Astrocyte (in vitro differentiated cells and primary cell): ENCODE measurements around the gene DNHD1. TPM values are rescaled to one million over a fixed set of nuclear protein-coding genes. Genes with fewer than 3 reads are reported as not detected.
A peak's percentile ranks its signal among the peaks of the same experiment; 100 is the strongest.

Experiments
- DNase-seq: peaks from one replicate; pipeline ENCODE4 v3.0.0-alpha.2; 2010; ENCODE audit warnings: low read depth
- FAIRE-seq: peaks from 2 replicates; lab custom pipeline; 2011; peaks lifted over from hg19 to GRCh38; lab: Jason Lieb, UNC
- H2AFZ ChIP-seq: 2 replicates; pipeline ENCODE4 v1.6.0; 2012; ENCODE audit warnings: low read depth, low read length, inconsistent platforms
- H3K27ac ChIP-seq: 2 replicates; pipeline ENCODE4 v1.5.1; 2011; ENCODE audit warnings: low read depth, low read length, inconsistent platforms
- H3K27me3 ChIP-seq: 2 replicates; pipeline ENCODE4 v1.6.0; 2011; ENCODE audit warnings: low read length, inconsistent platforms; ENCODE audit not compliant: insufficient read depth
- H3K36me3 ChIP-seq: 2 replicates; pipeline ENCODE4 v1.5.1; 2011; ENCODE audit warnings: low read length, inconsistent platforms; ENCODE audit not compliant: insufficient read depth
- H3K4me1 ChIP-seq: 2 replicates; pipeline ENCODE4 v1.5.1; 2011; ENCODE audit warnings: low read length, inconsistent platforms; ENCODE audit not compliant: insufficient read depth
- H3K4me2 ChIP-seq: 2 replicates; pipeline ENCODE4 v1.6.0; 2012; ENCODE audit warnings: low read length, inconsistent platforms
- H3K4me3 ChIP-seq: 2 replicates; pipeline ENCODE4 v1.5.1; 2011; ENCODE audit warnings: low read depth, mild to moderate bottlenecking, low read length, inconsistent platforms; ENCODE audit not compliant: insufficient read depth
- H3K79me2 ChIP-seq: 2 replicates; pipeline ENCODE4 v1.6.0; 2012; ENCODE audit warnings: mild to moderate bottlenecking, low read length, inconsistent platforms; ENCODE audit not compliant: insufficient read depth
- H3K9ac ChIP-seq: 2 replicates; pipeline ENCODE4 v1.6.0; 2012; ENCODE audit warnings: mild to moderate bottlenecking, low read length, inconsistent platforms
- H3K9me3 ChIP-seq: 2 replicates; pipeline ENCODE4 v1.5.1; 2012; ENCODE audit warnings: low read depth, mild to moderate bottlenecking, low read length, inconsistent platforms; ENCODE audit not compliant: insufficient read depth
- H4K20me1 ChIP-seq: 2 replicates; pipeline ENCODE4 v1.6.0; 2012; ENCODE audit warnings: low read length, inconsistent platforms; ENCODE audit not compliant: insufficient read depth
- H3K27ac Mint-ChIP-seq: one replicate; pipeline ENCODE4 v1.8.0; 2021; ENCODE audit warnings: mild to moderate bottlenecking, mixed read lengths; ENCODE audit not compliant: unreplicated experiment
- H3K27me3 Mint-ChIP-seq: one replicate; pipeline ENCODE4 v1.8.0; 2021; ENCODE audit warnings: low read depth, mixed read lengths; ENCODE audit not compliant: unreplicated experiment
- H3K36me3 Mint-ChIP-seq: one replicate; pipeline ENCODE4 v1.8.0; 2021; ENCODE audit warnings: low read depth, mixed read lengths; ENCODE audit not compliant: unreplicated experiment
- H3K4me1 Mint-ChIP-seq: one replicate; pipeline ENCODE4 v1.8.0; 2021; ENCODE audit warnings: low read depth, mixed read lengths; ENCODE audit not compliant: unreplicated experiment
- H3K4me3 Mint-ChIP-seq: one replicate; pipeline ENCODE4 v1.8.0; 2021; ENCODE audit warnings: mild to moderate bottlenecking, moderate library complexity, mixed read lengths; ENCODE audit not compliant: unreplicated experiment
- H3K9me3 Mint-ChIP-seq: one replicate; pipeline ENCODE4 v1.8.0; 2021; ENCODE audit warnings: mild to moderate bottlenecking, mixed read lengths; ENCODE audit not compliant: unreplicated experiment
- EZH2 ChIP-seq: IDR thresholded peaks from 2 replicates; pipeline ENCODE4 v1.6.1; 2012; ENCODE audit warnings: mild to moderate bottlenecking, low read length, inconsistent platforms; ENCODE audit not compliant: insufficient read depth
- total RNA-seq: library from RNA; stranded (reverse); gene quantifications from 2 replicates; pipeline ENCODE4 v1.2.1, GENCODE V29; 2021
- TF ChIP-seq, protein P1 (sequence below): IDR thresholded peaks from 2 replicates; pipeline ENCODE4 v1.5.1; 2011; ENCODE audit warnings: low read depth, mild to moderate bottlenecking, inconsistent platforms, low read length, moderate library complexity; ENCODE audit not compliant: insufficient read depth

Gene DNHD1
- total RNA-seq, 1 donor from 2014 or later: 8.2 TPM

DNA sequence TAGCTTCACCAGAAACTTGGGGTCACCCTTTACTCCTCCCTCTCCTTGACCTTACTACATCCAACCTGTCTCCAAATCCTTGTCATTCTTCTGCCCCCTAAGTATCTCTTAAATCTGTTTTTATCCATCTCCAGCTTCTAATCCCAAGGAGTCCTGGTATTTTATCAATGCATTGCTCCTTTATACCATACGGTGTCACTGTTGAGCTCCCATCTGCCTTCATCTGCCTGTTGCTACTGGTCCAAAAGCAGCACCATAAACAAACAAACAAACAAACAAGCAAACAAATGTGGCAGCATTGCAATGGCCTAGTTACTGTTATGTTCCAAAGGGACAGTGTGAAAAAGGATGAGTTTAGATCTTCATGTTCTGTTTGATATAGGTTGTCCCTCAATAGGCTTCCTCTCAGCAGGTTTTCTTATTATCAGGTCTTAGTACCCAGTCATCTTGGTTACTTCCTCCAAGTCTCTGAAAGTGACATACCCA lies 34.2 kb downstream of the DNHD1 start:
- Histone ChIP-seq H3K36me3 (peaks cover 2% of the 10 kb centered on the region), H3K79me2 (no peaks in the 10 kb centered on the region), H3K27me3 (no peaks in the 10 kb centered on the region), H3K4me3 (no peak overlapping the region), H3K4me2 (no peak overlapping the region), H3K9ac (no peak overlapping the region), H4K20me1 (peaks cover 4% of the 10 kb centered on the region), H3K9me3 (no peaks in the 10 kb centered on the region), H3K4me1 (no peaks in the 10 kb centered on the region), H3K27ac (no peak overlapping the region), H2AFZ (no peak overlapping the region)
- Mint-ChIP-seq H3K36me3 (peaks cover 5% of the 10 kb centered on the region), H3K27me3 (no peaks in the 10 kb centered on the region), H3K27ac (no peak overlapping the region), H3K9me3 (no peaks in the 10 kb centered on the region), H3K4me1 (no peaks in the 10 kb centered on the region), H3K4me3 (no peak overlapping the region)
- peak; percentile 8 for DNase-seq
- no peak for TF ChIP-seq EZH2
- TF ChIP-seq, protein P1, sequence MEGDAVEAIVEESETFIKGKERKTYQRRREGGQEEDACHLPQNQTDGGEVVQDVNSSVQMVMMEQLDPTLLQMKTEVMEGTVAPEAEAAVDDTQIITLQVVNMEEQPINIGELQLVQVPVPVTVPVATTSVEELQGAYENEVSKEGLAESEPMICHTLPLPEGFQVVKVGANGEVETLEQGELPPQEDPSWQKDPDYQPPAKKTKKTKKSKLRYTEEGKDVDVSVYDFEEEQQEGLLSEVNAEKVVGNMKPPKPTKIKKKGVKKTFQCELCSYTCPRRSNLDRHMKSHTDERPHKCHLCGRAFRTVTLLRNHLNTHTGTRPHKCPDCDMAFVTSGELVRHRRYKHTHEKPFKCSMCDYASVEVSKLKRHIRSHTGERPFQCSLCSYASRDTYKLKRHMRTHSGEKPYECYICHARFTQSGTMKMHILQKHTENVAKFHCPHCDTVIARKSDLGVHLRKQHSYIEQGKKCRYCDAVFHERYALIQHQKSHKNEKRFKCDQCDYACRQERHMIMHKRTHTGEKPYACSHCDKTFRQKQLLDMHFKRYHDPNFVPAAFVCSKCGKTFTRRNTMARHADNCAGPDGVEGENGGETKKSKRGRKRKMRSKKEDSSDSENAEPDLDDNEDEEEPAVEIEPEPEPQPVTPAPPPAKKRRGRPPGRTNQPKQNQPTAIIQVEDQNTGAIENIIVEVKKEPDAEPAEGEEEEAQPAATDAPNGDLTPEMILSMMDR: peak; percentile 84
- no peak for FAIRE-seq

DNA sequence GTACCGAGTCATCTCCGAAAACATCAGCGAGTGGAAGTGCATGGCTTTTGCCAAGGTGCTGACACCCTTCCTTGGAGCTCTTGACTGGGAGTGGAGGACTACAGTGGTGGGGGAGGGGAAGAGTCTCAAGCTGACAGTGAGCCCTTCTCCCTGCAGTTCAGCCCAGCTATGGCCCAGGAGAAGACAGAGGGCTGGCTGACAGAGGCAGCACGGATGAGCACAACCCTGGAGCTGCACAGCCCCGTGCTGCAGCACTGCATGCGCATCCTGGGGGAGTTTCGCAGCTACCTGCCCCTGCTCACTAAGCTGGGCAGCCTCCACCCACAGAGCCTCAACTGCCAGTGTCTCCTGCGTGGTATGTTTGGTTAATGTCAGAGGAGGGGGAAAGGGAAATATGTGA lies 41.4 kb downstream of the DNHD1 start:
- Histone ChIP-seq H3K27ac (no peak overlapping the region), H3K9ac (no peak overlapping the region), H3K4me3 (no peak overlapping the region), H2AFZ (no peak overlapping the region), H3K4me2 (no peak overlapping the region), H3K4me1 (no peaks in the 10 kb centered on the region), H3K36me3 (peaks cover 2% of the 10 kb centered on the region), H3K79me2 (no peaks in the 10 kb centered on the region), H4K20me1 (no peaks in the 10 kb centered on the region), H3K27me3 (no peaks in the 10 kb centered on the region), H3K9me3 (no peaks in the 10 kb centered on the region)
- DNase-seq (no peak), FAIRE-seq (no peak)
- Mint-ChIP-seq H3K27me3 (no peaks in the 10 kb centered on the region), H3K4me3 (no peak overlapping the region), H3K4me1 (no peaks in the 10 kb centered on the region), H3K9me3 (no peaks in the 10 kb centered on the region), H3K36me3 (peaks cover 11% of the 10 kb centered on the region), H3K27ac (peak overlapping the region; percentile 8)
- TF ChIP-seq, protein P1: no peak
- no peak for TF ChIP-seq EZH2

DNA sequence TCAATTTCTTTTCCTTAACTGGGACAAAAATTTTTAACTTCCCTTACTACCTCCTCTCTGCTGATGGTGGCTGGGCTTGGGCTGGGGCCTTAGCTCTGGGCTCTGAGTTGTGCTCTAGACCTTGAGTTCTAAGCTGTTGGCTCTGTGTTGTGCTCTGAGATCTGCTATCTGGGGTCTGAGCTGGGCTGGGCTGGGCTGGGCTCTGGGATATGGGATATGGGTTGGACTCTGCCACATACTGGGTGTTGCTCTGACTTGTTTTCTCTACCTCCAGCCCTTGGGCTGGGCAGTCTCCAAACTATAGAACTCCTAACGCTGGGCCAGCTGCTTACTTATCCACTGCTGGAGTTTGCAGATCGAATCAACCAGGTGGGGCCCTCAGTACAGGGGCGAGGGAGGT lies 41.9 kb downstream of the DNHD1 start:
- FAIRE-seq (no peak), DNase-seq (no peak)
- no peaks in the 10 kb centered on the region for H3K9me3 ChIP-seq
- H3K27ac ChIP-seq: no peak overlapping the region
- no peaks in the 10 kb centered on the region for H4K20me1 ChIP-seq
- no peak overlapping the region for H2AFZ ChIP-seq
- H3K4me2 ChIP-seq: no peak overlapping the region
- no peak overlapping the region for H3K9ac ChIP-seq
- H3K27me3 Mint-ChIP-seq: no peaks in the 10 kb centered on the region
- H3K4me1 ChIP-seq: no peaks in the 10 kb centered on the region
- H3K4me3 ChIP-seq: no peak overlapping the region
- no peak for TF ChIP-seq EZH2
- TF ChIP-seq, protein P1: no peak
- no peaks in the 10 kb centered on the region for H3K27me3 ChIP-seq
- no peak overlapping the region for H3K27ac Mint-ChIP-seq
- peaks cover 10% of the 10 kb centered on the region for H3K36me3 Mint-ChIP-seq
- H3K4me1 Mint-ChIP-seq: no peaks in the 10 kb centered on the region
- H3K4me3 Mint-ChIP-seq: no peak overlapping the region
- peaks cover 2% of the 10 kb centered on the region for H3K36me3 ChIP-seq
- no peaks in the 10 kb centered on the region for H3K9me3 Mint-ChIP-seq
- no peaks in the 10 kb centered on the region for H3K79me2 ChIP-seq
